ENCODE measurements around the gene EGR1. TPM values are rescaled to one million over a fixed set of nuclear protein-coding genes. Genes with fewer than 3 reads are reported as not detected.

EGR1 gene
- total and polyA plus RNA-seq, 4 donors: 1.4 to 88.7 (median 13.1) TPM

- peak; percentile 92 to 94 for TF ChIP-seq EGR1 (IDR thresholded peaks at IDR 0.05; ENCODE audit: low read depth in 2 of 2)
These were observed 15.6 kb upstream of the EGR1 start (continued) for GRCh38 chr5:138449501-138450239.

- no peak overlapping the region for H3K4me3 ChIP-seq (ENCODE audit: low read depth in 1 of 3, low read length in 3 of 3)
- no peak for DNase-seq (ENCODE audit: low spot score)
- H3K27ac ChIP-seq (ENCODE audit: low read depth in 1 of 2, low read length in 2 of 2): no peak overlapping the region
- no peak overlapping the region for H3K9ac ChIP-seq (ENCODE audit: low read depth in 1 of 2, low read length in 2 of 2)
- TF ChIP-seq GABPA (IDR thresholded peaks at IDR 0.05 in 1 of 2, conservative IDR thresholded peaks at IDR 0.05 in 1 of 2) (no peak), YY1 (IDR thresholded peaks at IDR 0.05) (no peak), HNF4A (conservative IDR thresholded peaks at IDR 0.05) (no peak), NR2F2 (IDR thresholded peaks at IDR 0.05) (no peak), FOXA1 (IDR thresholded peaks at IDR 0.05) (no peak)
- TF ChIP-seq, protein P1, sequence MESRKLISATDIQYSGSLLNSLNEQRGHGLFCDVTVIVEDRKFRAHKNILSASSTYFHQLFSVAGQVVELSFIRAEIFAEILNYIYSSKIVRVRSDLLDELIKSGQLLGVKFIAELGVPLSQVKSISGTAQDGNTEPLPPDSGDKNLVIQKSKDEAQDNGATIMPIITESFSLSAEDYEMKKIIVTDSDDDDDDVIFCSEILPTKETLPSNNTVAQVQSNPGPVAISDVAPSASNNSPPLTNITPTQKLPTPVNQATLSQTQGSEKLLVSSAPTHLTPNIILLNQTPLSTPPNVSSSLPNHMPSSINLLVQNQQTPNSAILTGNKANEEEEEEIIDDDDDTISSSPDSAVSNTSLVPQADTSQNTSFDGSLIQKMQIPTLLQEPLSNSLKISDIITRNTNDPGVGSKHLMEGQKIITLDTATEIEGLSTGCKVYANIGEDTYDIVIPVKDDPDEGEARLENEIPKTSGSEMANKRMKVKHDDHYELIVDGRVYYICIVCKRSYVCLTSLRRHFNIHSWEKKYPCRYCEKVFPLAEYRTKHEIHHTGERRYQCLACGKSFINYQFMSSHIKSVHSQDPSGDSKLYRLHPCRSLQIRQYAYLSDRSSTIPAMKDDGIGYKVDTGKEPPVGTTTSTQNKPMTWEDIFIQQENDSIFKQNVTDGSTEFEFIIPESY (IDR thresholded peaks at IDR 0.05): no peak
- TF ChIP-seq, protein P2, sequence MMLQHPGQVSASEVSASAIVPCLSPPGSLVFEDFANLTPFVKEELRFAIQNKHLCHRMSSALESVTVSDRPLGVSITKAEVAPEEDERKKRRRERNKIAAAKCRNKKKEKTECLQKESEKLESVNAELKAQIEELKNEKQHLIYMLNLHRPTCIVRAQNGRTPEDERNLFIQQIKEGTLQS (IDR thresholded peaks at IDR 0.05): no peak
- H3K27me3 ChIP-seq (ENCODE audit: control insufficient read depth in 4 of 4, insufficient read depth in 4 of 4, low read length in 3 of 4): no peaks in the 10 kb centered on the region
- H3K36me3 ChIP-seq (ENCODE audit: control insufficient read depth in 4 of 4, insufficient read depth in 3 of 4, low read depth in 1 of 4, low read length in 3 of 4): no peaks in the 10 kb centered on the region
- peaks cover 0 to 6% (median under 1%) of the 10 kb centered on the region in 4 donors for H3K4me1 ChIP-seq (ENCODE audit: control insufficient read depth in 4 of 4, insufficient read depth in 4 of 4, low read length in 3 of 4)
- no peaks in the 10 kb centered on the region for H3K9me3 ChIP-seq (ENCODE audit: control insufficient read depth in 4 of 4, low read length in 3 of 4)
- WGBS: 94% methylated on average over 5 of the region's 5 CpGs
These were observed 14.3 kb upstream of the EGR1 start for GRCh38 chr5:138450971-138451370.

DNA sequence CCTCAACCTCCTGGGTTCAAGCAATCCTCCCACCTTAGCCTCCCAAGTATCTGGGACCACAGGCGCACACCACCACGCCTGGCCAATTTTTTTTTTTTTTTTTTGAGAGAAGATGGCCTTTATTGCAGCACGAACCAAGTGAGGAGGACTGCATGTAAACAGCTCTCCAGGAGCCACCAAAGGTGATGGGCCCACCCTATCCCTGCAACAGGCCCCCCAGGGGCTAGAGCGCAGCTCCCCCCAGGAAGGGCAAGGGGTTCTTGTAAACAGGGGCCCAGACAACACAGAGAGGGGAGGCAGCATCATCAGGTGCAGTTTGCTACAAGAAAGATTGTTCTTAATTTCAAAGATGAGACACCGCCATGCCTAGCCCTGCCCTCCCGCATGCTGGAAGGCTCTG, 12.6 kb upstream of the EGR1 start:
- Histone ChIP-seq H3K27ac (ENCODE audit: low read depth in 1 of 2, low read length in 2 of 2) (no peak overlapping the region), H3K27me3 (ENCODE audit: control insufficient read depth in 4 of 4, insufficient read depth in 4 of 4, low read length in 3 of 4) (no peaks in the 10 kb centered on the region), H3K4me1 (ENCODE audit: control insufficient read depth in 4 of 4, insufficient read depth in 4 of 4, low read length in 3 of 4) (peaks cover 0 to 6% (median under 1%) of the 10 kb centered on the region in 4 donors), H3K36me3 (ENCODE audit: control insufficient read depth in 4 of 4, insufficient read depth in 3 of 4, low read depth in 1 of 4, low read length in 3 of 4) (no peaks in the 10 kb centered on the region), H3K9ac (ENCODE audit: low read depth in 1 of 2, low read length in 2 of 2) (no peak overlapping the region), H3K4me3 (ENCODE audit: low read depth in 1 of 3, low read length in 3 of 3) (no peak overlapping the region), H3K9me3 (ENCODE audit: control insufficient read depth in 4 of 4, low read length in 3 of 4) (no peaks in the 10 kb centered on the region)
- no peak for DNase-seq (ENCODE audit: low spot score)
- WGBS: 95% methylated on average over 6 of the region's 6 CpGs
- no peak for TF ChIP-seq FOXA2 (IDR thresholded peaks at IDR 0.05)

- H3K4me3 ChIP-seq (ENCODE audit: low read depth in 1 of 3, low read length in 3 of 3): no peak overlapping the region
- peaks cover 0 to 6% (median under 1%) of the 10 kb centered on the region in 4 donors for H3K4me1 ChIP-seq (ENCODE audit: control insufficient read depth in 4 of 4, insufficient read depth in 4 of 4, low read length in 3 of 4)
- H3K9ac ChIP-seq (ENCODE audit: low read depth in 1 of 2, low read length in 2 of 2): no peak overlapping the region
- no peak for DNase-seq (ENCODE audit: low spot score)
- no peaks in the 10 kb centered on the region for H3K27me3 ChIP-seq (ENCODE audit: control insufficient read depth in 4 of 4, insufficient read depth in 4 of 4, low read length in 3 of 4)
- no peaks in the 10 kb centered on the region for H3K9me3 ChIP-seq (ENCODE audit: control insufficient read depth in 4 of 4, low read length in 3 of 4)
- WGBS: 89% methylated on average over 13 of the region's 13 CpGs
- no peaks in the 10 kb centered on the region for H3K36me3 ChIP-seq (ENCODE audit: control insufficient read depth in 4 of 4, insufficient read depth in 3 of 4, low read depth in 1 of 4, low read length in 3 of 4)
- H3K27ac ChIP-seq (ENCODE audit: low read depth in 1 of 2, low read length in 2 of 2): no peak overlapping the region
- TF ChIP-seq FOXA2 (IDR thresholded peaks at IDR 0.05): no peak
- no peak for TF ChIP-seq HNF4G (IDR thresholded peaks at IDR 0.05)
- no peak for TF ChIP-seq HNF4A (conservative IDR thresholded peaks at IDR 0.05)
- TF ChIP-seq, protein P3, sequence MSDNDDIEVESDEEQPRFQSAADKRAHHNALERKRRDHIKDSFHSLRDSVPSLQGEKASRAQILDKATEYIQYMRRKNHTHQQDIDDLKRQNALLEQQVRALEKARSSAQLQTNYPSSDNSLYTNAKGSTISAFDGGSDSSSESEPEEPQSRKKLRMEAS (IDR thresholded peaks at IDR 0.05): no peak
- TF ChIP-seq, protein P2 (IDR thresholded peaks at IDR 0.05): no peak
- no peak for TF ChIP-seq EGR1 (IDR thresholded peaks at IDR 0.05; ENCODE audit: low read depth in 2 of 2)
- TF ChIP-seq GABPA (IDR thresholded peaks at IDR 0.05 in 1 of 2, conservative IDR thresholded peaks at IDR 0.05 in 1 of 2): no peak
- TF ChIP-seq RAD21 (IDR thresholded peaks at IDR 0.05): no peak
- no peak for TF ChIP-seq TAF1 (conservative IDR thresholded peaks at IDR 0.05)
- TF ChIP-seq JUND (IDR thresholded peaks at IDR 0.05): no peak
- no peak for TF ChIP-seq SP1 (IDR thresholded peaks at IDR 0.05)
- TF ChIP-seq FOXA1 (IDR thresholded peaks at IDR 0.05): no peak
- no peak for TF ChIP-seq YY1 (IDR thresholded peaks at IDR 0.05)
- no peak for TF ChIP-seq CTCF (IDR thresholded peaks at IDR 0.05; ENCODE audit: low read depth, low read length, missing input control)
- TF ChIP-seq RXRA (IDR thresholded peaks at IDR 0.05): no peak
- no peak for TF ChIP-seq NR2F2 (IDR thresholded peaks at IDR 0.05)
These were observed 11.7 kb upstream of the EGR1 start for GRCh38 chr5:138453590-138453989.
